ENCODE data around the gene ADAP1.
A peak's percentile ranks its signal among the peaks of the same experiment; 100 is the strongest.
"Not testable (repeated sequence)": the region's sequence is repeated elsewhere in the genome, so short reads cannot be mapped to it uniquely, and the experiment has no call there.

ADAP1 gene

GRCh38 chr7:974172-974571, 19.7 kb upstream of the ADAP1 start:
- no peak for DNase-seq

GRCh38 chr7:973312-973711, 18.8 kb upstream of the ADAP1 start:
- DNase-seq: no peak

- DNase-seq: peak; percentile 43
These were observed 18.3 kb upstream of the ADAP1 start for GRCh38 chr7:972676-973309.

- DNase-seq: no peak
These were observed 17.6 kb upstream of the ADAP1 start for GRCh38 chr7:972110-972509.

- no peak for DNase-seq
These were observed 16.3 kb upstream of the ADAP1 start for GRCh38 chr7:970744-971143.

GRCh38 chr7:969403-969802, 14.9 kb upstream of the ADAP1 start:
- DNase-seq: no peak

- no peak for DNase-seq
These were observed 14.0 kb upstream of the ADAP1 start for GRCh38 chr7:968205-969105.

- no peak for DNase-seq
These were observed 13.0 kb upstream of the ADAP1 start for GRCh38 chr7:967361-968082.

GRCh38 chr7:966291-967069, 12.0 kb upstream of the ADAP1 start:
- DNase-seq: no peak

- no peak for DNase-seq
These were observed 10.1 kb upstream of the ADAP1 start for GRCh38 chr7:964401-965231.

GRCh38 chr7:963236-964078, 9.0 kb upstream of the ADAP1 start:
- DNase-seq: no peak

GRCh38 chr7:962401-963081, 8.1 kb upstream of the ADAP1 start:
- no peak for DNase-seq

GRCh38 chr7:961546-962400, 7.3 kb upstream of the ADAP1 start:
- DNase-seq: no peak

- DNase-seq: not testable (repeated sequence)
These were observed 6.5 kb upstream of the ADAP1 start for GRCh38 chr7:960972-961371.

GRCh38 chr7:960269-960871, 5.9 kb upstream of the ADAP1 start:
- no peak for DNase-seq

GRCh38 chr7:959740-960139, 5.3 kb upstream of the ADAP1 start:
- DNase-seq: not testable (repeated sequence)

GRCh38 chr7:959271-959670, 4.8 kb upstream of the ADAP1 start:
- DNase-seq: no peak

GRCh38 chr7:958221-959200, 4.0 kb upstream of the ADAP1 start:
- DNase-seq: no peak
